Stimulated activated CD4-positive, alpha-beta T cell treated with anti-CD3 and anti-CD28 coated beads, Interleukin-12 subunit alpha, Interleukin-12 subunit beta, amount 100 ng/mL, for 24 hours (primary cell): ENCODE results near the gene SNAP23.
A peak's percentile ranks its signal among the peaks of the same experiment; 100 is the strongest.

ENCODE experiments used
- DNase-seq, 2 experiments: peaks; one replicate each; pipeline ENCODE4 v3.0.0-alpha.2; 2020; ENCODE audit warnings: low read depth in 2 of 2

The SNAP23 gene

DNA sequence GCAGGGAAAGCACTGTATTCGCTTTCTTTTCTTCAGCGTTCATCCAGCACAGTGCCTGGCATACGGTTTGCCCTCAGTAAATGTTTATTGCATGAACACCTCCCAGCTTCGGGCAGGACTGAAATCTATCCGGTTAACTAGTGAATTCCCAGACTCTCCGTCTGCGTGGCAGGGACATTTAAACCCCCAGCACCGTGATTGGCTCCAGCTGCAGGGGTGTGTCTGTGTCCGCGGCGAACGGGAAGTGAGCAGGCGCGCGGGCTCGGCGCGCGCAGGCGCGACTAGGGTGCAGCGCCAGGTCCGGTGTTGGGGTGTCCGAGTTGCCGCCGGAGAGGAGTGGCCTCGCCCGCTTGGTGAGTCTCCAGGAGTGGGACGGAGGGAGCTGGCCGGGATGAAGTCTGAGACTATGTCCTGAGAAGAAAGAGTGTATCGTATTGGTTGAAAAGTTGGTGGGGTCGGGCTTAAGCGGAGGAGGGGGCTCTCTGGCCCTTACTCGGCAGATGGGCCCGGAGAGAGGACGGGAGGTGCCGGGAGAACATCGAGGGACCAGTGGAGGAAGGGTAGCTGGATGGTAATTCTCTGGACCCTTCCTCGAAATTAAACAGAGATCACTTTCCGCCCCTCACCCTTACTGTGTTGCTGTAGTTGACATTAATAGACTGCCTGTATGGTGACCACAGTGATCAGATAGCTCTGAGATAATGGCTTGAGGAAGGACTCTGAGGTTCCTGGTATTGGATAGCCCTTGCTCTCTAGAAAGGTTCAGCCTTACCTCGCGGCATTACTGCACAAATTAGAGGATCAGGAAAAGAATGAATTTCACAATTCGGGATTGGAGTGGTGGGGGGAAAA is at the start of gene SNAP23:
SNAP23 (plus strand) TSS at position 274 of the 852 bp plus-strand sequence. CDS start 16,213 bp downstream, outside the sequence.
- peak; percentile 64 to 77 for DNase-seq

DNA sequence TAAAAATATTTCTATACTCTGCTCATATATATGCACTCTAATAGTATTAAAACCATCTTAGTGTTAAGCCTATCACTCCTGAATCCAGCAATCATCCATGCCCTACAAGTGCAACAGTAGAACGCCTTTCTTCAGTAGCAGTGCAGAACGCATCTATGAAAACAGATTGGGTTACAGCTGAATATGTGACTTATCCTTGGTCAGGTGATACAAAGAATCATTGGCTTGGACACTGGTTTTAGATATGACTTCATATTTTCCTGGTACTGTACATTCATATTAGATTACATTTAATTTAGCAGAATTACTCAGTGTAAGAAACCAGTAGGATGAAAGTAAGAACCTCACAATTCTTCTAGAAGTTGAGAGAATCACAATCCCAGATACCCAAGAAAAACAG is 47.8 kb upstream of the SNAP23 start:
- no peak for DNase-seq

DNA sequence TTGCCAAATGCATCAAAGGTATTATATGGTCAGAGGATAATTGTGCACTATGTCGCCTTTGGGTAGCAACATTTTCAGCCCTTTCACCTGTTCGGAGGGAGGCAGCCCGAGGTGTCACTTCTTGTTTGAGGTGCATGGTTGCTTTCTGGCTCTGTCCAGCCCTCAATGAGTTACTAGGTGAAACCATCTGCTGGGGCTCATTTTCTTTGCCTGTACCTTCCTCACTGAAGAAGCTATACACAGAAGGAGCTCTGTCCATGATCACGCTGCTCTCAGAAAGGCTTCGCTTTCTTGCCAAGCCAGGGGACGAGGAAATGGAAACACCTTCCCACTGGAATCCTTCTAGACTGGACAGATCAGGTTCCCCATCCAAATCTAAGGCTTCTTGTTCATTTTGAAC is 47.2 kb upstream of the SNAP23 start:
- DNase-seq, result no peak

DNA sequence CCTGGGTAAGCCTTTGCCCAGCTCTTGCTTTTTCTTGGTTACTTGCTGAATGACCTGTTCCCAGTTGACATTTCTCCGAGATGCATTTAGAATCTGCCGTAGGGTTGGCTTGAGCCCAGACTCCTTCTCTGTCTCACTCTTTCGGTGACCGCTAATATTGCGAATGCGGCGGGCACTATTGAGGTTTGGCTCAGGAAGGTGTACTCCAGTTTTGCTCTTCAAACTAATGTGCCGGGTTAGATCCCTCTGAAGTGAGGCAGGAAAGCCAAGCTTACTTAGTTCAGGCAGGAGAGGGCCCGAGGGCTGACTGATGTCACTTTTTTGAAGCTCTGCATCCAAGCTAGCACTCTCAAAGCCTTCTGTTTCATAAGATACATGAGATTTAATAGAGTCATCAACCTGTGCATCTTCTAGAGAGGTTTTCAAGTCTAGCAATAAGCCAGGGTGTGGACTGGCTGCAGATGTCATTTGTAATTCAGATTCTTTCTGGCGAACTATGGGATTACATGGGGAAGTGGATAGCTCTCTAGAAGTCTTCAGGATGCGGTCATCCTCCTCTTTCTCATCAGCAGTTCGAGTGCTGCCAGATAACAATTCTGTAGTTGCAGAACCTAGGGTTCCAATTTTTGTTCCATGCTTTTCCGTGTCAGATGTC is 45.5 kb upstream of the SNAP23 start:
- DNase-seq, result no peak

GRCh38 chr15:42450425-42450790 is 45.0 kb upstream of the SNAP23 start:
- no peak for DNase-seq

GRCh38 chr15:42453826-42454225 is 41.6 kb upstream of the SNAP23 start:
- DNase-seq, result no peak

- no peak for DNase-seq
Measured at GRCh38 chr15:42456531-42456930, 38.9 kb upstream of the SNAP23 start.

DNA sequence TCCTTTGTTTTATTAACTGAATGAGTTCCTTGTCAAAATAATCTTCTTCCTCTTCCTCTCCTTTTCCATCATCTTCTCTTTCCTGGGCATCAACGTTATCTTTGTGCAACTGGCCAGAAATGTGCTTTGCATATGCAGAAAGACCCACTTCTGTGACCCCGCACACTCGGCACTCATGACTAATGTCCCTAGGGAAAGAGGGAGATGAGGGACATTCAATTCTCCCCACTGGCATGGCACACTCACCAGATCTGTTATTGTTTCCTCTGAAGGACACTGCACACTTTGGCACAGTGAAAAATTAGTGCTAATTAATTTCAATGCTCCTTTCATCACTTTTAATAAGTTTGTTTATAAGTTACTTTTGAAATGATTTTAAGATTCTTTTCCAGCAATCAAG is 38.5 kb upstream of the SNAP23 start:
- no peak for DNase-seq

- DNase-seq, result no peak
Measured at GRCh38 chr15:42457445-42458442, 37.7 kb upstream of the SNAP23 start.

- no peak for DNase-seq
Measured at GRCh38 chr15:42461261-42461660, 34.2 kb upstream of the SNAP23 start.

- DNase-seq, result no peak
Measured at GRCh38 chr15:42465520-42466259, 29.7 kb upstream of the SNAP23 start.

- DNase-seq, result no peak
Measured at GRCh38 chr15:42471002-42471401, 24.4 kb upstream of the SNAP23 start.

DNA sequence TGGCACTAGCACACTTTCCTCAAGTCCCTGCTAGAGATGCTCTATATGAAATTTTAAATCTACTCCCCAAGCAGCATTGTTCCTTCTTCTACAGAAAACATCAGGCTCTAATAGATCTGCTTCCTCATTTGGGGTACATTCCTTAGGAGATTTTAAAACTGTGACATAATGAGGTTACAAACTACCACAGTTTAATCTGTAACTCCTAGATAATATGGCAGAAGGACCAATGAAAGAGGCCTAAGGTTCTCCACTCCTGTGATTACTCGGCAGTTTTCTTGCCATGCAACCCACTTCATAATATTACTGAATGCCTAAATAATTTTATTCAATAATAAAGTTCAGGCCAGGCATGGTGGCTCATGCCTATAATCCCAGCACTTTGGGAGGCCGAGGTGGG is 20.6 kb upstream of the SNAP23 start:
- no peak for DNase-seq

DNA sequence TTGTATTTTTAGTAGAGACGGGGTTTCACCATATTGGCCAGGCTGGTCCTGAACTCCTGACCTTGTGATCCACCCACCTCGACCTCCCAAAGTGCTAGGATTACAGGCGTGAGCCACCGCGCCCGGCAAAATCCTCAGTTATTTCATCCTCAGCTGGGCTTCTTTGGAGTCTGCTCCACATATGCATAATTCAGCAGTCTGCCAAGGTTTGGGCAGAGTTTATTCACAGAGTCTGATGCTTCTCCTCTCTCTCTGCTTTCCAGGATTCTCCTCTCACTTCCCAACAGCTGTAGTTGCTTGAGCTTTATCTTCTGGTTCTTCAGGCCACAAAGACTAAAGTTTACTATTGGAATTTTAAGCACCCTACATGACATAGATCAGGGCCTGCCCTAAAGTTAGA is 12.7 kb upstream of the SNAP23 start:
- no peak for DNase-seq

GRCh38 chr15:42483677-42484076 is 11.8 kb upstream of the SNAP23 start:
- no peak for DNase-seq

GRCh38 chr15:42490291-42490670 is 5.2 kb upstream of the SNAP23 start:
- DNase-seq, result no peak

GRCh38 chr15:42490671-42491538 is 4.5 kb upstream of the SNAP23 start, which contains the start of gene ZNF106:
TSS of gene ZNF106 (minus strand) at chr15:42491141. CDS start at chr15:42472289, 18,852 bp downstream.
- peak; percentile 76 to 79 for DNase-seq

- DNase-seq, result no peak
Measured at GRCh38 chr15:42491539-42492225, 3.8 kb upstream of the SNAP23 start.

DNA sequence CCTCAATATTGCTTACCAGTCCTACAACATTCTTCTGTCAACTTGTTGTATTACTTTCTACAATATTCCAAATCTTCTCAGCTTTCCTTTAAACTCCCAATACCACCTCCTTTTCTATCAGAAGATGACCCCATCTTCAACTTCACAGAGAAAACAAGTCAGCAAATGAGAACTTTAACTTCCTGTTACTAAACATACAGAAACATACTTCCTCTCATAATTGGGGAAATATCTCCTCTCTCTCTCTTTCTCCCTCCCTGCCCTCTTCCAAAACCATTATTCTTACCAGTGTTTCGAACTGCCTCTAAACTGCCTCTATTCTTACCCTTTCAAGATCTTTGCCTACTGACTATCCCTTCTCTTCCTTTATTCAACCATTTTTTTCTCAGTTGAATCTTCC is 1.8 kb upstream of the SNAP23 start:
- no peak for DNase-seq

DNA sequence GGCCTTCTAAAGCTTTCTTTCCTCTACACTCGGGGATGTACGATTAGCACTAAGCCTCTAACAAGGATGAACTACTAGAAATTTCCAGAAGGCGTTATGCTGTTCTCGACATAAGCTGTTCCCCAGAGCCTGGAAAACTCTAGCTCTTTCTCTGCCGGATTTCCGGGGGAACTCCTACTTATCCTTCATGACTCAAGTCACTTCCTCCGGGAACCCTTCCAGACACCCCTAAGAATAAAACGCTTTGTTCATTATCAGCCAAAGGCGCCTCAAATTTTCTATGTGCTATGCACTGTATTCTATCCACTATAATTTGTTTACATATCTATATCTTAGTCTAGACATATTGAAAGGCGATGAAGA is 455 bp upstream of the SNAP23 start:
- DNase-seq, result no peak
